HepG2 (cell line): ENCODE results near the gene AUP1. TPM values are rescaled to one million over a fixed set of nuclear protein-coding genes. Genes with fewer than 3 reads are reported as not detected.
A peak's percentile ranks its signal among the peaks of the same experiment; 100 is the strongest.

Source experiments
- BCLAF1 ChIP-seq: fragments of 450-650 bp; IDR thresholded peaks from 2 replicates; pipeline ENCODE4 v1.6.1; 2017; ENCODE audit warnings: mild to moderate bottlenecking
- DDIT3 ChIP-seq: sonication (generic); formaldehyde crosslinking; IDR thresholded peaks from 2 replicates; pipeline ENCODE4 v1.4.0; 2020; ENCODE audit warnings: mild to moderate bottlenecking, missing genetic modification reagents
- DZIP1 ChIP-seq: sonication (generic); formaldehyde crosslinking; IDR thresholded peaks from 2 replicates; pipeline ENCODE4 v1.5.0; 2020; ENCODE audit warnings: mild to moderate bottlenecking, missing genetic modification reagents
- HHEX ChIP-seq: IDR thresholded peaks from 2 replicates; pipeline ENCODE4 v1.6.1; 2016; ENCODE audit warnings: control low read depth
- HIC2 ChIP-seq: sonication (generic); formaldehyde crosslinking; IDR thresholded peaks from 2 replicates; pipeline ENCODE4 v1.9.0; 2022; ENCODE audit warnings: low read depth, missing genetic modification reagents
- HNF4G ChIP-seq, 2 experiments: sonication (generic) in 1 of 2; formaldehyde crosslinking in 1 of 2; IDR thresholded peaks; 2 replicates each; pipeline versions ENCODE4 v1.4.0 to v1.6.1; 2011 to 2020; ENCODE audit warnings: borderline replicate concordance in 2 of 2, low read depth in 2 of 2, mild to moderate bottlenecking in 2 of 2, low read length in 1 of 2, missing genetic modification reagents in 1 of 2, moderate library complexity in 1 of 2
- KLF15 ChIP-seq: sonication (generic); formaldehyde crosslinking; IDR thresholded peaks from 2 replicates; pipeline ENCODE4 v1.8.1; 2023; ENCODE audit warnings: borderline replicate concordance, mild to moderate bottlenecking, inconsistent platforms, missing genetic modification reagents, mixed read lengths
- KLF16 ChIP-seq, 2 experiments: sonication (generic) in 1 of 2; formaldehyde crosslinking in 1 of 2; IDR thresholded peaks; 2 replicates each; pipeline versions ENCODE4 v1.6.1 to v1.8.0; 2016 to 2023; ENCODE audit warnings: missing genetic modification reagents in 2 of 2, missing compliant biosample characterization in 1 of 2
- MAFG ChIP-seq: sonication (generic); formaldehyde crosslinking; IDR thresholded peaks from 2 replicates; pipeline ENCODE4 v1.5.1; 2020; ENCODE audit warnings: mild to moderate bottlenecking, missing genetic modification reagents
- NFATC3 ChIP-seq: sonication (generic); formaldehyde crosslinking; IDR thresholded peaks from 2 replicates; pipeline ENCODE4 v1.5.1; 2020; ENCODE audit warnings: mild to moderate bottlenecking, missing genetic modification reagents
- NKX3-1 ChIP-seq: sonication (generic); formaldehyde crosslinking; IDR thresholded peaks from 2 replicates; pipeline ENCODE4 v1.5.0; 2020; ENCODE audit warnings: missing genetic modification reagents
- PHF5A ChIP-seq: IDR thresholded peaks from one replicate; pipeline ENCODE4 v1.6.1; 2018; ENCODE audit warnings: low read depth, missing genetic modification reagents; ENCODE audit not compliant: unreplicated experiment
- RBM22 ChIP-seq: fragments of 200-400 bp; formaldehyde crosslinking; optimal IDR thresholded peaks from 2 replicates; pipeline ENCODE3; 2017; ENCODE audit warnings: mild to moderate bottlenecking, low read length, moderate library complexity
- REXO4 ChIP-seq: sonication (generic); formaldehyde crosslinking; IDR thresholded peaks from 2 replicates; pipeline ENCODE4 v1.8.0; 2022; ENCODE audit warnings: missing genetic modification reagents, mild to moderate bottlenecking, borderline replicate concordance
- TSC22D2 ChIP-seq: sonication (generic); formaldehyde crosslinking; IDR thresholded peaks from 2 replicates; pipeline ENCODE4 v1.5.1; 2020; ENCODE audit warnings: missing genetic modification reagents, mild to moderate bottlenecking, borderline replicate concordance
- ZBTB14 ChIP-seq: sonication (generic); formaldehyde crosslinking; IDR thresholded peaks from 2 replicates; pipeline ENCODE4 v1.4.0; 2020; ENCODE audit warnings: missing genetic modification reagents
- ZFAT ChIP-seq: sonication (generic); formaldehyde crosslinking; conservative IDR thresholded peaks from 2 replicates; pipeline ENCODE4 v1.8.1; 2023; ENCODE audit warnings: missing genetic modification reagents, inconsistent platforms
- ZNF143 ChIP-seq: sonication (generic); formaldehyde crosslinking; IDR thresholded peaks from 2 replicates; pipeline ENCODE4 v1.4.0; 2020; ENCODE audit warnings: missing genetic modification reagents
- ZNF160 ChIP-seq: sonication (generic); formaldehyde crosslinking; IDR thresholded peaks from 2 replicates; pipeline ENCODE4 v1.8.0; 2022; ENCODE audit warnings: mild to moderate bottlenecking, inconsistent platforms, missing genetic modification reagents
- ZNF17 ChIP-seq: sonication (generic); formaldehyde crosslinking; IDR thresholded peaks from 2 replicates; pipeline ENCODE4 v1.5.0; 2020; ENCODE audit warnings: mild to moderate bottlenecking, missing genetic modification reagents
- ZNF660 ChIP-seq: sonication (generic); formaldehyde crosslinking; IDR thresholded peaks from 2 replicates; pipeline ENCODE4 v1.5.1; 2020; ENCODE audit warnings: mild to moderate bottlenecking, low read depth, missing genetic modification reagents, borderline replicate concordance
- polyA plus RNA-seq, 8 experiments: library from polyadenylated mRNA; depleted of rRNA in 3 of 8; stranded (reverse) in 7 of 8; unstranded in 1 of 8; fragments of >200 nt; fragmentation: Illumina TruSeq in 4 of 8; extraction: Trizol in 4 of 8; gene quantifications; 2 replicates each; pipeline versions ENCODE4 v1.2.1 to v1.2.3, GENCODE V29; 2011 to 2016; ENCODE audit warnings: low read depth in 4 of 8, missing spikeins in 1 of 8, mixed read lengths in 1 of 8; ENCODE audit not compliant: insufficient read depth in 1 of 8
- total RNA-seq, 5 experiments: library from RNA; depleted of rRNA; stranded (reverse); fragments of >200 nt; fragmentation: Illumina TruSeq; extraction: Trizol; gene quantifications; 2 replicates each; pipeline ENCODE4 v1.2.3, GENCODE V29; 2016; ENCODE audit warnings: low read depth in 1 of 5

The AUP1 gene
- total and polyA plus RNA-seq, 2 of the 13 experiments (the other 11 are each of a cell fraction or from before 2014, with no cell fraction given): 174 to 267 TPM

- TF ChIP-seq NKX3-1 (CRISPR knock-in tag) (no peak), TSC22D2 (CRISPR knock-in tag) (no peak), DDIT3 (CRISPR knock-in tag) (no peak), HHEX (CRISPR knock-in tag) (no peak), RBM22 (no peak), ZNF660 (no peak), ZBTB14 (CRISPR knock-in tag) (no peak), KLF15 (peak; percentile 10; the same call in 1 of the 2 replicates), NFATC3 (CRISPR knock-in tag) (no peak), DZIP1 (no peak), ZNF160 (CRISPR knock-in tag) (no peak), ZNF17 (CRISPR knock-in tag) (no peak), PHF5A (CRISPR knock-in tag) (peak; percentile 83), HNF4G (IDR thresholded peaks at IDR 0.05; ENCODE audit: borderline replicate concordance, low read depth, low read length) (peak; percentile 98), HNF4G (CRISPR knock-in tag; IDR thresholded peaks at IDR 0.05; ENCODE audit: borderline replicate concordance, low read depth) (peak; percentile 99), REXO4 (CRISPR knock-in tag) (no peak), HIC2 (CRISPR knock-in tag) (no peak), ZNF143 (CRISPR knock-in tag) (peak; percentile 74), KLF16 (CRISPR knock-in tag; IDR thresholded peaks at IDR 0.05) (peak in 1 of 2 experiments; percentile 53; a peak in 1 of 4 replicates), MAFG (CRISPR knock-in tag) (no peak), ZFAT (CRISPR knock-in tag) (no peak), BCLAF1 (no peak)
Measured at GRCh38 chr2:74502147-74502719, 27.3 kb downstream of the AUP1 start (continued).
